Spleen (tissue), 7 donors: ENCODE results near the gene AMY1B.
"Not testable (repeated sequence)": the region's sequence is repeated elsewhere in the genome, so short reads cannot be mapped to it uniquely, and the experiment has no call there.

ENCODE experiments used
- CTCF ChIP-seq, 11 experiments: fragments of 200-600 bp in 7 of 11; fragments of 450-650 bp in 4 of 11; sonication (generic) in 4 of 11; IDR thresholded peaks in 8 of 11; conservative IDR thresholded peaks in 3 of 11; 1 replicate in 7 of 11; 2 replicates in 4 of 11; pipeline versions ENCODE4 v1.4.0 to v1.8.0; 2016 to 2021; ENCODE audit warnings: antibody characterized with exemption in 11 of 11, inconsistent platforms in 4 of 11, mild to moderate bottlenecking in 1 of 11
- POLR2A ChIP-seq, 3 donors: fragments of 450-650 bp; IDR thresholded peaks; one replicate each; pipeline ENCODE4 v1.5.1; 2017; ENCODE audit warnings: antibody characterized with exemption in 3 of 3, mild to moderate bottlenecking in 1 of 3
- POLR2AphosphoS5 ChIP-seq, 3 donors: sonication (generic); formaldehyde crosslinking; IDR thresholded peaks; one replicate each; pipeline ENCODE4 v1.5.1; 2017; ENCODE audit warnings: antibody characterized with exemption in 3 of 3
- donor health status: DM: no; HTN: no; CAD: no; lungs with moderate emphysema.
- donor health status: DM: no; HTN: no; CAD: no.
- donor health status: DM: no; HTN: no; CAD: no.

GRCh38 chr1:103710381-103710780, 14.4 kb upstream of the AMY1B start:
- TF ChIP-seq CTCF (IDR thresholded peaks at IDR 0.05 in 8 of 11, conservative IDR thresholded peaks at IDR 0.05 in 3 of 11); POLR2A (IDR thresholded peaks at IDR 0.05); POLR2AphosphoS5 (IDR thresholded peaks at IDR 0.05): not testable (repeated sequence)
